Astrocyte (in vitro differentiated cells and primary cell): ENCODE measurements around the gene WNT11. TPM values are rescaled to one million over a fixed set of nuclear protein-coding genes. Genes with fewer than 3 reads are reported as not detected.

Source experiments
- DNase-seq: peaks from one replicate; pipeline ENCODE4 v3.0.0-alpha.2; 2010; ENCODE audit warnings: low read depth
- FAIRE-seq: peaks from 2 replicates; lab custom pipeline; 2011; peaks lifted over from hg19 to GRCh38; lab: Jason Lieb, UNC
- H2AFZ ChIP-seq: 2 replicates; pipeline ENCODE4 v1.6.0; 2012; ENCODE audit warnings: low read depth, low read length, inconsistent platforms
- H3K27ac ChIP-seq: 2 replicates; pipeline ENCODE4 v1.5.1; 2011; ENCODE audit warnings: low read depth, low read length, inconsistent platforms
- H3K27me3 ChIP-seq: 2 replicates; pipeline ENCODE4 v1.6.0; 2011; ENCODE audit warnings: low read length, inconsistent platforms; ENCODE audit not compliant: insufficient read depth
- H3K36me3 ChIP-seq: 2 replicates; pipeline ENCODE4 v1.5.1; 2011; ENCODE audit warnings: low read length, inconsistent platforms; ENCODE audit not compliant: insufficient read depth
- H3K4me1 ChIP-seq: 2 replicates; pipeline ENCODE4 v1.5.1; 2011; ENCODE audit warnings: low read length, inconsistent platforms; ENCODE audit not compliant: insufficient read depth
- H3K4me2 ChIP-seq: 2 replicates; pipeline ENCODE4 v1.6.0; 2012; ENCODE audit warnings: low read length, inconsistent platforms
- H3K4me3 ChIP-seq: 2 replicates; pipeline ENCODE4 v1.5.1; 2011; ENCODE audit warnings: low read depth, mild to moderate bottlenecking, low read length, inconsistent platforms; ENCODE audit not compliant: insufficient read depth
- H3K79me2 ChIP-seq: 2 replicates; pipeline ENCODE4 v1.6.0; 2012; ENCODE audit warnings: mild to moderate bottlenecking, low read length, inconsistent platforms; ENCODE audit not compliant: insufficient read depth
- H3K9ac ChIP-seq: 2 replicates; pipeline ENCODE4 v1.6.0; 2012; ENCODE audit warnings: mild to moderate bottlenecking, low read length, inconsistent platforms
- H3K9me3 ChIP-seq: 2 replicates; pipeline ENCODE4 v1.5.1; 2012; ENCODE audit warnings: low read depth, mild to moderate bottlenecking, low read length, inconsistent platforms; ENCODE audit not compliant: insufficient read depth
- H4K20me1 ChIP-seq: 2 replicates; pipeline ENCODE4 v1.6.0; 2012; ENCODE audit warnings: low read length, inconsistent platforms; ENCODE audit not compliant: insufficient read depth
- H3K27ac Mint-ChIP-seq: one replicate; pipeline ENCODE4 v1.8.0; 2021; ENCODE audit warnings: mild to moderate bottlenecking, mixed read lengths; ENCODE audit not compliant: unreplicated experiment
- H3K27me3 Mint-ChIP-seq: one replicate; pipeline ENCODE4 v1.8.0; 2021; ENCODE audit warnings: low read depth, mixed read lengths; ENCODE audit not compliant: unreplicated experiment
- H3K36me3 Mint-ChIP-seq: one replicate; pipeline ENCODE4 v1.8.0; 2021; ENCODE audit warnings: low read depth, mixed read lengths; ENCODE audit not compliant: unreplicated experiment
- H3K4me1 Mint-ChIP-seq: one replicate; pipeline ENCODE4 v1.8.0; 2021; ENCODE audit warnings: low read depth, mixed read lengths; ENCODE audit not compliant: unreplicated experiment
- H3K4me3 Mint-ChIP-seq: one replicate; pipeline ENCODE4 v1.8.0; 2021; ENCODE audit warnings: mild to moderate bottlenecking, moderate library complexity, mixed read lengths; ENCODE audit not compliant: unreplicated experiment
- H3K9me3 Mint-ChIP-seq: one replicate; pipeline ENCODE4 v1.8.0; 2021; ENCODE audit warnings: mild to moderate bottlenecking, mixed read lengths; ENCODE audit not compliant: unreplicated experiment
- EZH2 ChIP-seq: IDR thresholded peaks from 2 replicates; pipeline ENCODE4 v1.6.1; 2012; ENCODE audit warnings: mild to moderate bottlenecking, low read length, inconsistent platforms; ENCODE audit not compliant: insufficient read depth
- total RNA-seq: library from RNA; stranded (reverse); gene quantifications from 2 replicates; pipeline ENCODE4 v1.2.1, GENCODE V29; 2021
- TF ChIP-seq, protein P1 (sequence below): IDR thresholded peaks from 2 replicates; pipeline ENCODE4 v1.5.1; 2011; ENCODE audit warnings: low read depth, mild to moderate bottlenecking, inconsistent platforms, low read length, moderate library complexity; ENCODE audit not compliant: insufficient read depth

The WNT11 gene
- total RNA-seq, 1 donor from 2014 or later, result 1.3 TPM

DNA sequence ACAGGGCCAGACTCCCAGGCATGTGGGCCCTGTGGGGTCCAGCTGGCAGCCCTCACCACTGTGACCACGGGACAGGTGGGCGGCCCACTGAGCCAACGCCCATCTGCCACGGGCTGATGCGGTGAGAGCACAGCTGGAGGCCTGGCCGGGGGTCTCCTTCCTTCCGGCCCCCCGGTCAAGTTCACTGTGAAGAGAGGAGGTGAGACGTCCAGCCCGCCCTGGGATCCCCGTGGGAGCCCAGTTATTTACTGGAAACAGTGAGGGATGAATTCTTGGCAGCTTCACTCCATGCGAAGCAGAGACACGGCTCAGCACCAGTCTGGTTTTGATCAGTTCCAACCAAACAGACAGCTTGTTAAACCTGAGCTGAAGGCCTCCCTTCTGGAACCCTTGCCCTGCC lies 38.7 kb downstream of the WNT11 start:
- FAIRE-seq (no peak), DNase-seq (no peak)
- Histone ChIP-seq H3K4me2 (no peak overlapping the region), H3K4me3 (no peak overlapping the region), H3K79me2 (no peaks in the 10 kb centered on the region), H3K36me3 (no peaks in the 10 kb centered on the region), H2AFZ (no peak overlapping the region), H4K20me1 (no peaks in the 10 kb centered on the region), H3K27me3 (peaks cover 5% of the 10 kb centered on the region), H3K4me1 (no peaks in the 10 kb centered on the region), H3K27ac (no peak overlapping the region), H3K9me3 (no peaks in the 10 kb centered on the region), H3K9ac (no peak overlapping the region)
- H3K27ac Mint-ChIP-seq, result no peak overlapping the region
- H3K27me3 Mint-ChIP-seq, result peaks cover 48% of the 10 kb centered on the region
- no peaks in the 10 kb centered on the region for H3K36me3 Mint-ChIP-seq
- no peaks in the 10 kb centered on the region for H3K9me3 Mint-ChIP-seq
- no peak overlapping the region for H3K4me3 Mint-ChIP-seq
- TF ChIP-seq EZH2, result no peak
- TF ChIP-seq, protein P1, sequence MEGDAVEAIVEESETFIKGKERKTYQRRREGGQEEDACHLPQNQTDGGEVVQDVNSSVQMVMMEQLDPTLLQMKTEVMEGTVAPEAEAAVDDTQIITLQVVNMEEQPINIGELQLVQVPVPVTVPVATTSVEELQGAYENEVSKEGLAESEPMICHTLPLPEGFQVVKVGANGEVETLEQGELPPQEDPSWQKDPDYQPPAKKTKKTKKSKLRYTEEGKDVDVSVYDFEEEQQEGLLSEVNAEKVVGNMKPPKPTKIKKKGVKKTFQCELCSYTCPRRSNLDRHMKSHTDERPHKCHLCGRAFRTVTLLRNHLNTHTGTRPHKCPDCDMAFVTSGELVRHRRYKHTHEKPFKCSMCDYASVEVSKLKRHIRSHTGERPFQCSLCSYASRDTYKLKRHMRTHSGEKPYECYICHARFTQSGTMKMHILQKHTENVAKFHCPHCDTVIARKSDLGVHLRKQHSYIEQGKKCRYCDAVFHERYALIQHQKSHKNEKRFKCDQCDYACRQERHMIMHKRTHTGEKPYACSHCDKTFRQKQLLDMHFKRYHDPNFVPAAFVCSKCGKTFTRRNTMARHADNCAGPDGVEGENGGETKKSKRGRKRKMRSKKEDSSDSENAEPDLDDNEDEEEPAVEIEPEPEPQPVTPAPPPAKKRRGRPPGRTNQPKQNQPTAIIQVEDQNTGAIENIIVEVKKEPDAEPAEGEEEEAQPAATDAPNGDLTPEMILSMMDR, result no peak
- no peaks in the 10 kb centered on the region for H3K4me1 Mint-ChIP-seq

DNA sequence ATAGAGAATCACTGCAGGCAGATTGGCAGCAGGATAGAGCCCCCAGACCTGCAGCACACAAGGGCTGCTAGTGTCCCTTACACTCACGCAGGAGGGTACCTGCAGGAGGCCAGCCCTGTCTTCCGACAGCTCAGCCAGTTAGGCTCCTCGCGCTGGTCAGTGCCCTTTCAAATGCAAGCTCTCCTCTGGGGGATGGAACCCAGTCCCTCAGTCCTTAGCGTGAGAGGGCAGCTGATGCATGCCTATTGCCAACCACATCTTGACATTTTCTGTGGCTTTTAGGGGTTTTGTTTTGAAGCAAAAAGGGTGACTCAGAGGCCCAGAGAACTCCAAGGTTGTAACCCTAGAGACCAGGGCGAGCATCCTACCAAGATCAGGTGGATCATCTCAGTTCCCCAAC lies 40.0 kb downstream of the WNT11 start:
- peaks cover 50% of the 10 kb centered on the region for H3K27me3 Mint-ChIP-seq
- H3K4me3 Mint-ChIP-seq, result no peak overlapping the region
- FAIRE-seq (no peak), DNase-seq (no peak)
- Histone ChIP-seq H3K79me2 (no peaks in the 10 kb centered on the region), H3K4me3 (no peak overlapping the region), H2AFZ (no peak overlapping the region), H4K20me1 (no peaks in the 10 kb centered on the region), H3K27me3 (peaks cover 5% of the 10 kb centered on the region), H3K27ac (no peak overlapping the region), H3K4me2 (no peak overlapping the region), H3K36me3 (no peaks in the 10 kb centered on the region), H3K9me3 (no peaks in the 10 kb centered on the region), H3K9ac (no peak overlapping the region), H3K4me1 (no peaks in the 10 kb centered on the region)
- no peak overlapping the region for H3K27ac Mint-ChIP-seq
- no peaks in the 10 kb centered on the region for H3K9me3 Mint-ChIP-seq
- no peaks in the 10 kb centered on the region for H3K36me3 Mint-ChIP-seq
- TF ChIP-seq, protein P1, result no peak
- no peak for TF ChIP-seq EZH2
- H3K4me1 Mint-ChIP-seq, result no peaks in the 10 kb centered on the region

DNA sequence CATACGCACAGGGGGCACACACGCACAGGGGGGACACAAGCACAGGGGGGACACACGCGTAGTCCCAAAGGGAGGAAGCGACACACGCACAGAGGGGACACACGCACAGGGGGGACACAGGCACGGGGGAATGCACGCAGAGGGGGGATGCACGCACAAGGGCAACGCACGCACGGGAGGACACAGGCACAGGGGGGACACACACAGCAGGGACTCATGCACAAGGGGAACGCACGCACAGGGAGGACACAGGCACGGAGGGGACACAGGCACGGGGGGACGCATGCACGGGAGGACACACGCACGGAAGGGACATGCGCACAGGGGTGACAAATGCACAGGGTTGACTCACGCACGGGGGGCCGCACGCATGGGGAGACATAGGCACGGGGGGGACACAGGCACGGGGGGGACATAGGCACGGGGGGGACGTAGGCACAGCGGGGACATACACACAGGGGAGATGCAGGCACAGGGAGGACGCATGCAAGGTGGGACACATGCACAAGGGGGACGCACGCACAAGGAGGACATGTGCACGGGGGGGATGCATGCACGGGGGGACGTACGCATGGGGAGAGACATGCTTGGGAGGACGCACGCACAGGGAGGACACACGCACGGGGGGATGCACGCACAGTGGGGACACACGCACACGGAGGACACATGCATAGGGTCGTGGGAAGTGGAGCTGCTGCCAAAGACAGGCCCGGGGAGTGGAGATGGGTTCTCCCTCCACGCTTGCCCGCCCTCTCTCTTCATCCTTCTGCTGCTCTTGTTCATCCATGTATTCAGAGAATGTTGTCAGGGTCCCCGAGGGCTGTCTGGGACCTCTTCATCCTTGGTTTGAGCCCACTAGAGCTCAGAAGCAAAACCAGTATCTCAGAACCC lies 41.2 kb downstream of the WNT11 start:
- H3K27me3 ChIP-seq, result peaks cover 5% of the 10 kb centered on the region
- H2AFZ ChIP-seq, result no peak overlapping the region
- Mint-ChIP-seq H3K27ac (no peak overlapping the region), H3K9me3 (no peaks in the 10 kb centered on the region), H3K36me3 (no peaks in the 10 kb centered on the region), H3K27me3 (peaks cover 53% of the 10 kb centered on the region), H3K4me1 (no peaks in the 10 kb centered on the region), H3K4me3 (no peak overlapping the region)
- no peak overlapping the region for H3K4me3 ChIP-seq
- no peaks in the 10 kb centered on the region for H3K4me1 ChIP-seq
- no peaks in the 10 kb centered on the region for H4K20me1 ChIP-seq
- FAIRE-seq, result no peak
- no peak overlapping the region for H3K27ac ChIP-seq
- H3K9me3 ChIP-seq, result no peaks in the 10 kb centered on the region
- no peaks in the 10 kb centered on the region for H3K79me2 ChIP-seq
- TF ChIP-seq EZH2, result no peak
- TF ChIP-seq, protein P1, result no peak
- H3K9ac ChIP-seq, result no peak overlapping the region
- H3K36me3 ChIP-seq, result no peaks in the 10 kb centered on the region
- no peak overlapping the region for H3K4me2 ChIP-seq
- no peak for DNase-seq
